ENCODE data around the gene NEURL1.

Gene NEURL1

DNA sequence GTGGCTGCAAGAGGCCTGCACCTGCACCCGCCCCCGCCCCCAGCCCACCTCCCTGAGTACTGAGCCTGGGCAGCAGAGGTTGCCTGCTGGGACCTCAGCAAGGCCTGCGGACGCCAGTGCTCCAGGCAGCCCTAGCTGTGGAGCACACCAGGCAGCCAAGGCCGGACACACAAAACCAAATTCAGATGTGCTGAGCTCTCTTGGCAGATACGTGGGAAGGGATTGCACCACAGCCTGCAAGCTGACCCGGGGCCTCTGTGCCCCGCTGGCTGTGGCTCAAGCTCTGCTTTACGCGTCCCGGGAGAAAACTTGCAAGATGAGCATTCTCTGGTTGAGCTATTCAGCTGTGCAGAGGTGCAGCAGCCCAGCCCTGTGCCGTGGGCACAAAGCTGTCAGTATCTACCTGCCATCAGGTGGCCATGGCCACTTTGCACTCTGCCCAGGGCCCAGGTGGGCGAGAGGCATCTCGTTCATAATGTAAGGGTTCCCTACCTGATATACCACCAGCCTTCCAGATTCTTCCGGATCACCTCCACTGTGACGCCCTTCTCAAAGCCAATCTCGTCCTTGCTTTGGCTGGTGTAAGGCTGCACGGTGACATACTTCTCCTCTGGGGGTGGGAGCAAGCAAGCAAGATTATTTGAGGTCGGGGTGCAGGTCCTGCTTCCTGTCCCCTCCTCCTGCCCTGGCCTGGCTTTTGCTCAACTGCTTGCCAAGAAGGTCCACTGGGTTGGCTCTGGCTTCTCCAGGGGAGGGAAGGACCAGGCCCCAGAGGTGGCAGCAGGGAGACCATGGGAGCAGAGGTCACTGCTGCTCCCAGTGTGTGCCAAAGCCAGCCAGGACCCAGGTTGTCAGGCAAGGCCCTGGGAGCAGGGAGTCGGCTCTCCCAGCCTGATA is 123.4 kb downstream of the NEURL1 start:
- TF ChIP-seq EZH2phosphoT487 (conservative IDR thresholded peaks at IDR 0.05; ENCODE audit: low read length) = no peak
- Histone ChIP-seq H3K79me2 (ENCODE audit: insufficient read depth, low read length) (no peaks in the 10 kb centered on the region), H3K4me3 (ENCODE audit: insufficient read depth, low read length, poor library complexity, severe bottlenecking) (no peak overlapping the region), H2AFZ (ENCODE audit: low read depth, low read length, severe bottlenecking) (no peak overlapping the region), H3K27me3 (ENCODE audit: low read length) (no peaks in the 10 kb centered on the region), H3K9me3 (ENCODE audit: insufficient read depth, low read length) (no peaks in the 10 kb centered on the region), H3F3A (ENCODE audit: insufficient read depth) (no peaks in the 10 kb centered on the region), H3K36me3 (ENCODE audit: low read length) (no peaks in the 10 kb centered on the region), H3K9ac (ENCODE audit: low read length) (no peak overlapping the region), H3K27ac (ENCODE audit: low read depth, low read length) (no peak overlapping the region), H3K4me2 (ENCODE audit: low read depth, low read length, poor library complexity, severe bottlenecking) (no peak overlapping the region), H3K9me2 (replicated peaks; ENCODE audit: insufficient read depth, low read length) (no peaks in the 10 kb centered on the region), H4K20me1 (ENCODE audit: low read depth, low read length) (no peaks in the 10 kb centered on the region)

DNA sequence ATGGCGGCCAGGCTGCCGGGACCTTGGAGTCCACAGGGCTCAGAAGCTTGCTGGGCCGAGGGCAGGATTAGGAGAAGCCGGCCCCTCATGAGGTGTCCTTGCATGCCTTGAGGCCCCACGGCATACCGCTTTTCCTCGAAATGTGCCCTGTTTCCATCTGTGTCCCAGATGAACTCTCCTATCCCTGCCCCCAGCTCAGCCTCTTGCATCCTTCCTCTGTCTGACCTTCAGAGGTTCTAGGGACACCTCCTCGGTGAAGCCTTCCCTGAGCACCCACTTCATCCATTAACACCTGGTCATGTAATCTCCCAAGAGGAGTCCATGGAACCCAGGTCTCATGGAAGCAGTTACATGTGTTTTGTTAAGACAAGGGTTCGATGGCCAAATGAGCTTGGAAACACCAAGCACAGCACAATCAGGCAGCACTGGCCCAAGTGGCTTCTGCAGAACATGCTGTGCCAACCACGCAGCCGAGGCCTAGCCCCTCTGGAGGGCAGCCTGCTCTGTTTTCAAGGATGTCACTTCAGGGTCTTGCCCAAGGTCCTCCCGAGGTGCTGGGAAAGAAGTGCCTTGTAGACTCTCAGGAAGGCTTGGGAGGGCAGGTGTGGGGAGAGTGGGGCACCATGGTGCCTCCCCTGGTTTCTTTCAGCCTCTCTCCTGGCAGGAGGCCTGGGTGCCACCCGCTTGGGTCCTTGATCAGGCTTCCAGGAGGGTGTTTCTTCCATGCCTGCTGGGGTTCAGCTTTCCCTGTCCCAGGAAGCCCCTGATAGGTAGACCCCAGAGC is 124.3 kb downstream of the NEURL1 start:
- no peak for TF ChIP-seq EZH2phosphoT487 (conservative IDR thresholded peaks at IDR 0.05; ENCODE audit: low read length)
- TF ChIP-seq CTCF (IDR thresholded peaks at IDR 0.05; ENCODE audit: insufficient read depth, low read length, poor library complexity, severe bottlenecking) = no peak

DNA sequence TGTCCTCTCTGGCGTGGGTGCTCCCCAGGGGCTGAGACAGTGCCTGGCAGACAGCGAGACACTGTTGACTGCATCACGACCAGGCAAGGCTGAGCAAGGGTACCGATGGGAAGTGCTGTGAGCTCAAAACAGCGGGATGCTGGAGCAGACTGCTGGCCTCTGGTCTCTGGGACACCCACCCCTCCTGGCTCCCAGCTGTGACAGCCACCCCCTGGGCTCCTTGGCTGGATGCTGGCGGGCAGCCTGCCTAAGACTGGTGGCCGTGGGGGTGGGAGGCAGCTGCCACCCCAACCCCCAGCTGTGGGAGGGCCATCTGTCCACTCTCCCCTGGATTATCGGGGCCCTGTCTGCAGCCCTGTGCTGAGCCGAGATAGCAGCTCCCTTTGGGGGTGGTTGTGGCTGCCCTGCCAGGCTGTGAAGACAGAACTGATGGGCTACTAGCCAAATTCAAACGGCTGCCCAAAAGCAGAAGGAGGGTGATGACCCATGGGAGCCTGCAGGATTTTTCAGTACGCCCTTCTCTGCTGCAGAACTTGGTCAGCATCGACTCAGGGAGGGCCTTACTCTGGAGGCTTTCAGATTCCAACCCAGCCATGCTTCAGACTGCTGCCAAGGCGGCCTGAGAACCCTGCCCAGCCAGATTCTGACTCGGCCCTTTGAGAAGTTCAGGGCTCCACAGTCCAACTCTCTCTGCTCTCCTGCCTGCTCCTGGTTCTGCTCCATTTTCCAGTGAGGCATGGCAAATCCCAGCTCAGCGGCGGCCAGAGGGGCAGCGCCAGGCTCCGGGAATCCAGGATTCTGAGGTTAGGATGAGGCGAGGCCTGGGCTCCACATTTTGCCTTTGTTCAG is 125.3 kb downstream of the NEURL1 start:
- Histone ChIP-seq H3K36me3 (ENCODE audit: low read length) (no peaks in the 10 kb centered on the region), H4K20me1 (ENCODE audit: low read depth, low read length) (no peaks in the 10 kb centered on the region), H3K4me3 (ENCODE audit: insufficient read depth, low read length, poor library complexity, severe bottlenecking) (no peak overlapping the region), H3K9me2 (replicated peaks; ENCODE audit: insufficient read depth, low read length) (no peaks in the 10 kb centered on the region), H3K4me2 (ENCODE audit: low read depth, low read length, poor library complexity, severe bottlenecking) (no peak overlapping the region), H2AFZ (ENCODE audit: low read depth, low read length, severe bottlenecking) (no peak overlapping the region), H3K9ac (ENCODE audit: low read length) (no peak overlapping the region), H3K9me3 (ENCODE audit: insufficient read depth, low read length) (no peaks in the 10 kb centered on the region), H3K27ac (ENCODE audit: low read depth, low read length) (no peak overlapping the region), H3K27me3 (ENCODE audit: low read length) (no peaks in the 10 kb centered on the region), H3K79me2 (ENCODE audit: insufficient read depth, low read length) (no peaks in the 10 kb centered on the region), H3F3A (ENCODE audit: insufficient read depth) (no peaks in the 10 kb centered on the region)
- TF ChIP-seq EZH2phosphoT487 (conservative IDR thresholded peaks at IDR 0.05; ENCODE audit: low read length) (no peak), CTCF (IDR thresholded peaks at IDR 0.05; ENCODE audit: insufficient read depth, low read length, poor library complexity, severe bottlenecking) (no peak)

More for the DNA sequence above, 124.3 kb downstream of the NEURL1 start:
- Histone ChIP-seq H4K20me1 (ENCODE audit: low read depth, low read length) (no peaks in the 10 kb centered on the region), H3K4me3 (ENCODE audit: insufficient read depth, low read length, poor library complexity, severe bottlenecking) (no peak overlapping the region), H3K4me2 (ENCODE audit: low read depth, low read length, poor library complexity, severe bottlenecking) (no peak overlapping the region), H3K27me3 (ENCODE audit: low read length) (no peaks in the 10 kb centered on the region), H3K9ac (ENCODE audit: low read length) (no peak overlapping the region), H3K79me2 (ENCODE audit: insufficient read depth, low read length) (no peaks in the 10 kb centered on the region), H3K36me3 (ENCODE audit: low read length) (no peaks in the 10 kb centered on the region), H2AFZ (ENCODE audit: low read depth, low read length, severe bottlenecking) (no peak overlapping the region), H3F3A (ENCODE audit: insufficient read depth) (no peaks in the 10 kb centered on the region), H3K9me2 (replicated peaks; ENCODE audit: insufficient read depth, low read length) (no peaks in the 10 kb centered on the region), H3K27ac (ENCODE audit: low read depth, low read length) (no peak overlapping the region), H3K9me3 (ENCODE audit: insufficient read depth, low read length) (no peaks in the 10 kb centered on the region)
